HepG2 (cell line): Measurements from ENCODE around the gene ERBB4. TPM values are rescaled to one million over a fixed set of nuclear protein-coding genes. Genes with fewer than 3 reads are reported as not detected.

Experiments used
- ATAC-seq: fragments of 200-7000 bp; cut with Tn5 transposase; 3 replicates; pipeline ENCODE4 v1.9.1; 2020; ENCODE audit warnings: mild to moderate bottlenecking, moderate library complexity
- BruUV-seq: library from RNA; stranded (reverse); fragments of 400-500 nt; replicated peaks from 2 replicates; lab custom pipeline; 2021; lab: Mats Ljungman, UMichigan
- CTCF ChIA-PET: fragments of 300-600 bp; formaldehyde crosslinking; extraction: SDS; loops from one replicate; lab custom pipeline; 2021; ENCODE audit warnings: low total read pairs, inconsistent platforms, low intra/inter-chr PET ratio; lab: Yijun Ruan, JAX
- POLR2A ChIA-PET: fragments of 350-600 bp; sonication (Branson Sonifier 250); formaldehyde crosslinking; loops from one replicate; lab custom pipeline; 2020; ENCODE audit warnings: antibody characterized with exemption, inconsistent platforms; lab: Yijun Ruan, JAX
- DNase-seq: peaks from one replicate; pipeline ENCODE4 v3.0.0-alpha.2; 2015; ENCODE audit warnings: low spot score
- FAIRE-seq: peaks from 3 replicates; lab custom pipeline; 2011; peaks lifted over from hg19 to GRCh38; lab: Jason Lieb, UNC
- H2AFZ ChIP-seq: one replicate; pipeline ENCODE4 v1.6.1; 2011; ENCODE audit warnings: low read length, inconsistent platforms
- H3K27ac ChIP-seq: fragments of 300-600 bp; 3 replicates; pipeline ENCODE4 v1.8.0; 2011; ENCODE audit warnings: mixed run types, mild to moderate bottlenecking, mixed read lengths, low read length, inconsistent platforms; ENCODE audit not compliant: insufficient read depth; ENCODE audit errors: extremely low read length
- H3K27me3 ChIP-seq, 2 experiments: fragments of 200-600 bp in 1 of 2; 2 replicates in 1 of 2; 3 replicates in 1 of 2; pipeline versions ENCODE4 v1.6.0 to v1.8.0; 2011; ENCODE audit warnings: low read length in 2 of 2, mild to moderate bottlenecking in 2 of 2, moderate library complexity in 2 of 2, inconsistent platforms in 1 of 2; ENCODE audit not compliant: insufficient read depth in 2 of 2, control insufficient read depth in 1 of 2
- H3K36me3 ChIP-seq, 2 experiments: fragments of 200-600 bp in 1 of 2; replicated peaks in 1 of 2; 2 replicates in 1 of 2; 3 replicates in 1 of 2; pipeline versions ENCODE4 v1.5.1 to v1.8.0; 2011; ENCODE audit warnings: low read length in 2 of 2, inconsistent platforms in 1 of 2; ENCODE audit not compliant: insufficient read depth in 2 of 2, control insufficient read depth in 1 of 2
- H3K4me1 ChIP-seq: 2 replicates; pipeline ENCODE4 v1.5.1; 2012; ENCODE audit warnings: low read length, inconsistent platforms; ENCODE audit not compliant: insufficient read depth
- H3K4me2 ChIP-seq: 2 replicates; pipeline ENCODE4 v1.6.0; 2011; ENCODE audit warnings: low read depth, low read length, inconsistent platforms
- H3K4me3 ChIP-seq, 3 experiments: fragments of 200-600 bp in 1 of 3; sonication (generic), shearing (Covaris generic) in 1 of 3; replicated peaks in 1 of 3; 2 replicates each; pipeline ENCODE4 v1.5.1; 2011 to 2016; ENCODE audit warnings: low read length in 3 of 3, inconsistent platforms in 2 of 3, low read depth in 2 of 3, mild to moderate bottlenecking in 2 of 3, control low read depth in 1 of 3, mixed read lengths in 1 of 3; ENCODE audit not compliant: insufficient read depth in 1 of 3
- H3K79me2 ChIP-seq: one replicate; pipeline ENCODE4 v1.6.1; 2011; ENCODE audit warnings: low read length, inconsistent platforms; ENCODE audit not compliant: insufficient read depth
- H3K9ac ChIP-seq: 2 replicates; pipeline ENCODE4 v1.6.0; 2011; ENCODE audit warnings: mild to moderate bottlenecking, low read depth, low read length, inconsistent platforms; ENCODE audit not compliant: insufficient read depth
- H3K9me3 ChIP-seq: 2 replicates; pipeline ENCODE4 v1.5.1; 2012; ENCODE audit warnings: mild to moderate bottlenecking, low read length
- H4K20me1 ChIP-seq: 2 replicates; pipeline ENCODE4 v1.6.0; 2011; ENCODE audit warnings: inconsistent platforms, mild to moderate bottlenecking, low read length, moderate library complexity; ENCODE audit not compliant: insufficient read depth
- MED8 ChIP-seq: sonication (generic); formaldehyde crosslinking; IDR thresholded peaks from 2 replicates; pipeline ENCODE4 v1.8.1; 2023; ENCODE audit warnings: mild to moderate bottlenecking, missing genetic modification reagents; ENCODE audit not compliant: insufficient replicate concordance
- MYNN ChIP-seq: sonication (generic); formaldehyde crosslinking; IDR thresholded peaks from 2 replicates; pipeline ENCODE4 v1.4.0; 2020; ENCODE audit warnings: mild to moderate bottlenecking, low read depth, missing genetic modification reagents
- NAIF1 ChIP-seq: sonication (generic); formaldehyde crosslinking; IDR thresholded peaks from 2 replicates; pipeline ENCODE4 v1.5.0; 2020; ENCODE audit warnings: mild to moderate bottlenecking, missing genetic modification reagents, borderline replicate concordance
- RBM39 ChIP-seq: fragments of 200-400 bp; formaldehyde crosslinking; IDR thresholded peaks from one replicate; pipeline ENCODE4 v1.6.1; 2018; ENCODE audit warnings: antibody characterized with exemption, mild to moderate bottlenecking, low read depth, low read length; ENCODE audit not compliant: poor library complexity, severe bottlenecking
- RORA ChIP-seq: sonication (generic); formaldehyde crosslinking; IDR thresholded peaks from 2 replicates; pipeline ENCODE4 v1.5.0; 2020; ENCODE audit warnings: mild to moderate bottlenecking, missing genetic modification reagents, moderate library complexity
- SAFB2 ChIP-seq: sonication (generic); formaldehyde crosslinking; IDR thresholded peaks from 2 replicates; pipeline ENCODE4 v1.5.1; 2020; ENCODE audit warnings: missing genetic modification reagents, low read depth, mild to moderate bottlenecking, borderline replicate concordance
- SP2 ChIP-seq: sonication (generic); formaldehyde crosslinking; IDR thresholded peaks from 2 replicates; pipeline ENCODE4 v1.5.1; 2020; ENCODE audit warnings: mild to moderate bottlenecking, missing genetic modification reagents
- TCF7 ChIP-seq: sonication (generic); IDR thresholded peaks from 2 replicates; pipeline ENCODE4 v1.6.1; 2016; ENCODE audit warnings: antibody characterized with exemption, low read depth
- TRIM24 ChIP-seq: sonication (generic); formaldehyde crosslinking; IDR thresholded peaks from 2 replicates; pipeline ENCODE4 v1.8.0; 2022; ENCODE audit warnings: mild to moderate bottlenecking, missing genetic modification reagents
- ZNF143 ChIP-seq: sonication (generic); formaldehyde crosslinking; IDR thresholded peaks from 2 replicates; pipeline ENCODE4 v1.4.0; 2020; ENCODE audit warnings: missing genetic modification reagents
- ZNF20 ChIP-seq: sonication (generic); formaldehyde crosslinking; IDR thresholded peaks from 2 replicates; pipeline ENCODE4 v1.4.0; 2020; ENCODE audit warnings: mild to moderate bottlenecking, moderate library complexity, missing genetic modification reagents
- WGBS: methylation state at CpG from one replicate; pipeline ENCODE4 v1.1.6; 2017; ENCODE audit warnings: low lambda C conversion rate; 5-methylcytosine and 5-hydroxymethylcytosine counted together
- in situ Hi-C: cut with HindIII; loops from 2 replicates; pipeline ENCODE4 v1.10.0; 2017; ENCODE audit warnings: low pct_unique_long_range_greater_than_20kb; ENCODE audit not compliant: extremely low pct_ligation_motif_present
- intact Hi-C: fragments of 100-400 bp; cut with micrococcal nuclease; formaldehyde crosslinking; loops from one replicate; pipeline ENCODE4 v1.10.0; 2022; ENCODE audit not compliant: unreplicated experiment
- polyA plus RNA-seq, 8 experiments: library from polyadenylated mRNA; depleted of rRNA in 3 of 8; stranded (reverse) in 7 of 8; unstranded in 1 of 8; fragments of >200 nt; fragmentation: Illumina TruSeq in 4 of 8; extraction: Trizol in 4 of 8; gene quantifications; 2 replicates each; pipeline versions ENCODE4 v1.2.1 to v1.2.3, GENCODE V29; 2011 to 2016; ENCODE audit warnings: low read depth in 4 of 8, missing spikeins in 1 of 8, mixed read lengths in 1 of 8; ENCODE audit not compliant: insufficient read depth in 1 of 8
- total RNA-seq, 5 experiments: library from RNA; depleted of rRNA; stranded (reverse); fragments of >200 nt; fragmentation: Illumina TruSeq; extraction: Trizol; gene quantifications; 2 replicates each; pipeline ENCODE4 v1.2.3, GENCODE V29; 2016; ENCODE audit warnings: low read depth in 1 of 5
- TF ChIP-seq, protein P1 (sequence below), 2 experiments: fragments of 450-650 bp in 1 of 2; sonication (generic) in 1 of 2; formaldehyde crosslinking; IDR thresholded peaks; 2 replicates each; pipeline versions ENCODE4 v1.5.0 to v1.8.0; 2020 to 2022; ENCODE audit warnings: mild to moderate bottlenecking in 1 of 2, missing genetic modification reagents in 1 of 2
- TF ChIP-seq, protein P2 (sequence below): sonication (generic); formaldehyde crosslinking; IDR thresholded peaks from 2 replicates; pipeline ENCODE4 v1.4.0; 2020; ENCODE audit warnings: mild to moderate bottlenecking, missing genetic modification reagents
- TF ChIP-seq, protein P3 (sequence below): sonication (generic); formaldehyde crosslinking; IDR thresholded peaks from 2 replicates; pipeline ENCODE4 v1.4.0; 2020; ENCODE audit warnings: mild to moderate bottlenecking, low read depth, missing genetic modification reagents
- TF ChIP-seq, protein P4 (sequence below): sonication (generic); formaldehyde crosslinking; conservative IDR thresholded peaks from 2 replicates; pipeline ENCODE4 v1.8.0; 2022; ENCODE audit warnings: mild to moderate bottlenecking, moderate library complexity, missing genetic modification reagents

The ERBB4 gene
- total and polyA plus RNA-seq, 2 of the 13 experiments (the other 11 are each of a cell fraction or from before 2014, with no cell fraction given) = not detected

DNA sequence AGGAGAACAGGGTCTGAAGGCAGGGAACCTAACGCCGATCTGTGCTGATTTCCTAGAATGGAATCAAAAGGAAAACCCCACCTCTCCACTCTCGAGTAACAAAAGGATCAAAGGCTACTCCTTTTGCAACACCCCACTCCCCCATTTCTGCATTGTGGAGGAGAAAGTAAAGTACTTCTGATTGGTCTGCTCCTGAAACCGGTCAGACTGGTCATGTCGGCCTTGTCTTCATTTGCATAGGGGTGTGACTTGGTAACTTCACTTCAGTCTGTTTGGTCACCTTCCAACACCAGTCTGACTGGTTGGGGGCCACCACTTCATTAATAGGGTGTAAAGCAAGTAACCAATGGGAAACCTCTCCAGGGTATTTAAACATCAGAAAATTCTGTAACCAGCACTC lies 771.9 kb downstream of the ERBB4 start:
- ChIA-PET POLR2A (no interaction called here), CTCF (no interaction called here)
- no TSS peak for BruUV-seq
- DNase-seq (no peak), FAIRE-seq (no peak), ATAC-seq (no peak)
- in situ Hi-C loops (no loop called here), intact Hi-C loops (no loop called here)
- H4K20me1 ChIP-seq = no peaks in the 10 kb centered on the region
- no peaks in the 10 kb centered on the region for H3K36me3 ChIP-seq
- no peak overlapping the region for H3K4me2 ChIP-seq
- no peak overlapping the region for H3K4me3 ChIP-seq
- no peaks in the 10 kb centered on the region for H3K4me1 ChIP-seq
- H3K9me3 ChIP-seq = no peaks in the 10 kb centered on the region
- H2AFZ ChIP-seq = no peak overlapping the region
- no peaks in the 10 kb centered on the region for H3K27me3 ChIP-seq
- TF ChIP-seq RBM39 (no peak), MED8 (CRISPR knock-in tag) (no peak)
- no peak overlapping the region for H3K27ac ChIP-seq
- H3K9ac ChIP-seq = no peak overlapping the region
- WGBS = 4% methylated on average over 5 of the region's 5 CpGs
- no peaks in the 10 kb centered on the region for H3K79me2 ChIP-seq

DNA sequence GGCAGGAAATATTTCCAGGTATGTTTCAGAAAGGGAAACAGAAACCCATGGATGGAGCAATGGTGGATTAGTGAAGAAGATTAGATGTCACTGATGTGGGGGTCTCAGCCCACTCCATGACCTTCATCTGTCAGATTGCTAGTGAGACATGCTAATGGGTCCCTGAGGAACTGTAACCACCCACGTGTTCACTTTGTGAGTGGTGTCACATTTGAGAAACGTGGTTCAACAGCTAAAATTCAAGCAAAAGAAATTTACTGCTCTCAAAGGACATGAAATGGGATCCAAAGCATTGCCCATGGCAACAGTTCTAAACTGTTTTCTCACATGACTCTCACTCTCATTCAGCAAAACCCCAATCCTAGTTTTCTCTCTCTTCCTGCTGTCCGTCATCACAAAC lies 776.1 kb downstream of the ERBB4 start:
- Histone ChIP-seq H3K9me3 (no peaks in the 10 kb centered on the region), H3K4me1 (no peaks in the 10 kb centered on the region), H3K4me3 (no peak overlapping the region), H3K27me3 (no peaks in the 10 kb centered on the region), H3K36me3 (no peaks in the 10 kb centered on the region), H3K4me2 (no peak overlapping the region), H3K27ac (no peak overlapping the region), H3K9ac (no peak overlapping the region), H2AFZ (no peak overlapping the region), H4K20me1 (no peaks in the 10 kb centered on the region), H3K79me2 (no peaks in the 10 kb centered on the region)
- in situ Hi-C loops (no loop called here), intact Hi-C loops (no loop called here)
- ChIA-PET POLR2A (no interaction called here), CTCF (no interaction called here)
- TF ChIP-seq TRIM24 (CRISPR knock-in tag) (no peak), NAIF1 (CRISPR knock-in tag) (no peak), SP2 (no peak), SAFB2 (CRISPR knock-in tag) (no peak), TCF7 (no peak), ZNF20 (CRISPR knock-in tag) (no peak), MYNN (CRISPR knock-in tag) (no peak), ZNF143 (CRISPR knock-in tag) (no peak), RORA (no peak)
- TF ChIP-seq, protein P1, sequence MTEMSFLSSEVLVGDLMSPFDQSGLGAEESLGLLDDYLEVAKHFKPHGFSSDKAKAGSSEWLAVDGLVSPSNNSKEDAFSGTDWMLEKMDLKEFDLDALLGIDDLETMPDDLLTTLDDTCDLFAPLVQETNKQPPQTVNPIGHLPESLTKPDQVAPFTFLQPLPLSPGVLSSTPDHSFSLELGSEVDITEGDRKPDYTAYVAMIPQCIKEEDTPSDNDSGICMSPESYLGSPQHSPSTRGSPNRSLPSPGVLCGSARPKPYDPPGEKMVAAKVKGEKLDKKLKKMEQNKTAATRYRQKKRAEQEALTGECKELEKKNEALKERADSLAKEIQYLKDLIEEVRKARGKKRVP (CRISPR knock-in tag; IDR thresholded peaks at IDR 0.05) = no peak
- TF ChIP-seq, protein P2, sequence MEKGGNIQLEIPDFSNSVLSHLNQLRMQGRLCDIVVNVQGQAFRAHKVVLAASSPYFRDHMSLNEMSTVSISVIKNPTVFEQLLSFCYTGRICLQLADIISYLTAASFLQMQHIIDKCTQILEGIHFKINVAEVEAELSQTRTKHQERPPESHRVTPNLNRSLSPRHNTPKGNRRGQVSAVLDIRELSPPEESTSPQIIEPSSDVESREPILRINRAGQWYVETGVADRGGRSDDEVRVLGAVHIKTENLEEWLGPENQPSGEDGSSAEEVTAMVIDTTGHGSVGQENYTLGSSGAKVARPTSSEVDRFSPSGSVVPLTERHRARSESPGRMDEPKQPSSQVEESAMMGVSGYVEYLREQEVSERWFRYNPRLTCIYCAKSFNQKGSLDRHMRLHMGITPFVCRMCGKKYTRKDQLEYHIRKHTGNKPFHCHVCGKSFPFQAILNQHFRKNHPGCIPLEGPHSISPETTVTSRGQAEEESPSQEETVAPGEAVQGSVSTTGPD (CRISPR knock-in tag) = no peak
- TF ChIP-seq, protein P3, sequence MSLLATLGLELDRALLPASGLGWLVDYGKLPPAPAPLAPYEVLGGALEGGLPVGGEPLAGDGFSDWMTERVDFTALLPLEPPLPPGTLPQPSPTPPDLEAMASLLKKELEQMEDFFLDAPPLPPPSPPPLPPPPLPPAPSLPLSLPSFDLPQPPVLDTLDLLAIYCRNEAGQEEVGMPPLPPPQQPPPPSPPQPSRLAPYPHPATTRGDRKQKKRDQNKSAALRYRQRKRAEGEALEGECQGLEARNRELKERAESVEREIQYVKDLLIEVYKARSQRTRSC (CRISPR knock-in tag) = no peak
- TF ChIP-seq, protein P4, sequence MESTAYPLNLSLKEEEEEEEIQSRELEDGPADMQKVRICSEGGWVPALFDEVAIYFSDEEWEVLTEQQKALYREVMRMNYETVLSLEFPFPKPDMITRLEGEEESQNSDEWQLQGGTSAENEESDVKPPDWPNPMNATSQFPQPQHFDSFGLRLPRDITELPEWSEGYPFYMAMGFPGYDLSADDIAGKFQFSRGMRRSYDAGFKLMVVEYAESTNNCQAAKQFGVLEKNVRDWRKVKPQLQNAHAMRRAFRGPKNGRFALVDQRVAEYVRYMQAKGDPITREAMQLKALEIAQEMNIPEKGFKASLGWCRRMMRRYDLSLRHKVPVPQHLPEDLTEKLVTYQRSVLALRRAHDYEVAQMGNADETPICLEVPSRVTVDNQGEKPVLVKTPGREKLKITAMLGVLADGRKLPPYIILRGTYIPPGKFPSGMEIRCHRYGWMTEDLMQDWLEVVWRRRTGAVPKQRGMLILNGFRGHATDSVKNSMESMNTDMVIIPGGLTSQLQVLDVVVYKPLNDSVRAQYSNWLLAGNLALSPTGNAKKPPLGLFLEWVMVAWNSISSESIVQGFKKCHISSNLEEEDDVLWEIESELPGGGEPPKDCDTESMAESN (CRISPR knock-in tag) = no peak
- ATAC-seq (no peak), DNase-seq (no peak), FAIRE-seq (no peak)
- no TSS peak for BruUV-seq
- WGBS = 2% methylated on average over 3 of the region's 3 CpGs
